Peyer's patch (tissue), 4 donors: ENCODE results near the gene CGN. TPM values are rescaled to one million over a fixed set of nuclear protein-coding genes. Genes with fewer than 3 reads are reported as not detected.
A peak's percentile ranks its signal among the peaks of the same experiment; 100 is the strongest.
"Not testable (repeated sequence)": the region's sequence is repeated elsewhere in the genome, so short reads cannot be mapped to it uniquely, and the experiment has no call there.

Experiments
- DNase-seq, 3 donors: peaks; one replicate each; pipeline ENCODE4 v3.0.0-alpha.2; 2017 to 2019
- H3K27ac ChIP-seq, 4 donors: fragments of 200-600 bp; sonication (generic); one replicate each; pipeline ENCODE4 v1.5.1; 2016 to 2019
- H3K27me3 ChIP-seq, 2 donors: fragments of 200-600 bp; sonication (generic); one replicate each; pipeline ENCODE4 v1.5.1; 2019
- H3K36me3 ChIP-seq, 3 donors: fragments of 200-600 bp; sonication (generic); one replicate each; pipeline ENCODE4 v1.5.1; 2016 to 2019
- H3K4me1 ChIP-seq, 4 donors: fragments of 200-600 bp; sonication (generic); one replicate each; pipeline ENCODE4 v1.5.1; 2016 to 2019
- H3K4me3 ChIP-seq, 4 donors: fragments of 200-600 bp; sonication (generic); 1 replicate in 3 of 4; 2 replicates in 1 of 4; pipeline ENCODE4 v1.5.1; 2016 to 2019; ENCODE audit warnings: mild to moderate bottlenecking in 1 of 4
- H3K9me3 ChIP-seq, 4 donors: fragments of 200-600 bp; sonication (generic); one replicate each; pipeline ENCODE4 v1.5.1; 2016 to 2019; ENCODE audit warnings: mild to moderate bottlenecking in 1 of 4
- CTCF ChIP-seq, 6 experiments: fragments of 450-650 bp in 4 of 6; fragments of 200-600 bp in 2 of 6; sonication (generic) in 1 of 6; IDR thresholded peaks; one replicate each; pipeline ENCODE4 v1.5.1; 2017 to 2019; ENCODE audit warnings: antibody characterized with exemption in 6 of 6, mild to moderate bottlenecking in 3 of 6, moderate library complexity in 1 of 6
- POLR2A ChIP-seq, 2 donors: fragments of 450-650 bp; IDR thresholded peaks; one replicate each; pipeline ENCODE4 v1.5.1; 2017; ENCODE audit warnings: antibody characterized with exemption in 2 of 2, mild to moderate bottlenecking in 2 of 2, moderate library complexity in 2 of 2
- total RNA-seq, 4 donors: library from RNA; depleted of rRNA; stranded (reverse); fragments of >200 nt; gene quantifications; one replicate each; pipeline ENCODE4 v1.1.0, GENCODE V29; 2016

CGN gene
- total RNA-seq, 4 donors from 2014 or later, result 34.7 to 180 (median 160) TPM

GRCh38 chr1:151516031-151516511, 4.9 kb downstream of the CGN start:
- Histone ChIP-seq H3K9me3 (no peaks in the 10 kb centered on the region), H3K27ac (peak overlapping the region in 1 of 4 donors; percentile 95), H3K27me3 (no peaks in the 10 kb centered on the region), H3K4me3 (no peak overlapping the region), H3K36me3 (peaks cover 0 to 27% (median 0%) of the 10 kb centered on the region in 3 donors), H3K4me1 (peaks cover 0 to 18% (median 5%) of the 10 kb centered on the region in 4 donors)
- no peak for TF ChIP-seq CTCF (IDR thresholded peaks at IDR 0.05)
- TF ChIP-seq POLR2A (IDR thresholded peaks at IDR 0.05), result no peak
- DNase-seq, result no peak

- no peaks in the 10 kb centered on the region for H3K9me3 ChIP-seq
- no peaks in the 10 kb centered on the region for H3K27me3 ChIP-seq
- no peak overlapping the region for H3K4me3 ChIP-seq
- no peak for TF ChIP-seq POLR2A (IDR thresholded peaks at IDR 0.05)
- no peak for TF ChIP-seq CTCF (IDR thresholded peaks at IDR 0.05)
- peaks cover 0 to 45% (median 0%) of the 10 kb centered on the region in 3 donors for H3K36me3 ChIP-seq
- no peak for DNase-seq
- no peak overlapping the region for H3K27ac ChIP-seq
- peaks cover 0 to 9% (median 0%) of the 10 kb centered on the region in 4 donors for H3K4me1 ChIP-seq
Observed at GRCh38 chr1:151518431-151518830, 7.2 kb downstream of the CGN start.

GRCh38 chr1:151518936-151519335, 7.7 kb downstream of the CGN start:
- no peak for DNase-seq
- no peak overlapping the region for H3K27ac ChIP-seq
- no peak overlapping the region for H3K4me3 ChIP-seq
- no peak for TF ChIP-seq CTCF (IDR thresholded peaks at IDR 0.05)
- TF ChIP-seq POLR2A (IDR thresholded peaks at IDR 0.05), result no peak
- H3K4me1 ChIP-seq, result peaks cover 0 to 9% (median 0%) of the 10 kb centered on the region in 4 donors
- no peaks in the 10 kb centered on the region for H3K27me3 ChIP-seq
- no peaks in the 10 kb centered on the region for H3K9me3 ChIP-seq
- H3K36me3 ChIP-seq, result peaks cover 0 to 50% (median 0%) of the 10 kb centered on the region in 3 donors

- Histone ChIP-seq H3K4me3 (no peak overlapping the region), H3K4me1 (peaks cover 0 to 9% (median 0%) of the 10 kb centered on the region in 4 donors), H3K27ac (no peak overlapping the region), H3K9me3 (no peaks in the 10 kb centered on the region), H3K27me3 (no peaks in the 10 kb centered on the region), H3K36me3 (peaks cover 0 to 56% (median 0%) of the 10 kb centered on the region in 3 donors)
- TF ChIP-seq CTCF (IDR thresholded peaks at IDR 0.05), result no peak
- TF ChIP-seq POLR2A (IDR thresholded peaks at IDR 0.05), result no peak
- no peak for DNase-seq
Observed at GRCh38 chr1:151519667-151520066, 8.5 kb downstream of the CGN start.

- Histone ChIP-seq H3K4me1 (peaks cover 0 to 9% (median 0%) of the 10 kb centered on the region in 4 donors), H3K9me3 (no peaks in the 10 kb centered on the region), H3K4me3 (no peak overlapping the region), H3K27me3 (no peaks in the 10 kb centered on the region), H3K27ac (no peak overlapping the region), H3K36me3 (peaks cover 0 to 63% (median 0%) of the 10 kb centered on the region in 3 donors)
- TF ChIP-seq CTCF (IDR thresholded peaks at IDR 0.05), result peak in 3 of 6 experiments; percentile 15 to 35 (median 23)
- no peak for TF ChIP-seq POLR2A (IDR thresholded peaks at IDR 0.05)
- no peak for DNase-seq
Observed at GRCh38 chr1:151520359-151520758, 9.2 kb downstream of the CGN start.

- DNase-seq, H3K4me3 ChIP-seq, H3K9me3 ChIP-seq, H3K4me1 ChIP-seq, H3K27ac ChIP-seq, H3K27me3 ChIP-seq: not testable (repeated sequence)
- H3K36me3 ChIP-seq, result peaks cover 0 to 81% (median 0%) of the 10 kb centered on the region in 3 donors
Observed at GRCh38 chr1:151522427-151522826, 11.2 kb downstream of the CGN start.
